Activated naive CD4-positive, alpha-beta T cell treated with anti-CD3 and anti-CD28 coated beads for 36 hours (primary cell): ENCODE results near the gene COCH. TPM values are rescaled to one million over a fixed set of nuclear protein-coding genes. Genes with fewer than 3 reads are reported as not detected.

Source experiments
- CTCF ChIA-PET: fragments of 350-600 bp; sonication (Branson Sonifier 250); formaldehyde crosslinking; loops from one replicate; lab custom pipeline; 2021; ENCODE audit warnings: antibody characterized with exemption; lab: Charles Lee
- DNase-seq: peaks from one replicate; pipeline ENCODE4 v3.0.0-alpha.2; 2020
- H3K27ac Mint-ChIP-seq: one replicate; pipeline ENCODE4 v1.8.0; 2021; ENCODE audit warnings: mild to moderate bottlenecking, mixed read lengths
- H3K27me3 Mint-ChIP-seq: one replicate; pipeline ENCODE4 v1.8.0; 2021; ENCODE audit warnings: low read depth, mixed read lengths
- H3K36me3 Mint-ChIP-seq: one replicate; pipeline ENCODE4 v1.8.0; 2021; ENCODE audit warnings: low read depth, mixed read lengths
- H3K4me1 Mint-ChIP-seq: one replicate; pipeline ENCODE4 v1.8.0; 2021; ENCODE audit warnings: low read depth, mixed read lengths
- H3K4me3 Mint-ChIP-seq: one replicate; pipeline ENCODE4 v1.8.0; 2021; ENCODE audit warnings: mild to moderate bottlenecking, moderate library complexity, mixed read lengths
- H3K9me3 Mint-ChIP-seq: one replicate; pipeline ENCODE4 v1.8.0; 2021; ENCODE audit warnings: mixed read lengths
- intact Hi-C: fragments of 100-400 bp; cut with micrococcal nuclease; formaldehyde crosslinking; loops from one replicate; pipeline ENCODE4 v1.15.1; 2023
- total RNA-seq, 2 experiments: library from RNA; stranded (reverse); gene quantifications; one replicate each; pipeline ENCODE4 v1.2.3, GENCODE V29; 2021

COCH gene
- total RNA-seq, 2 experiments from 2014 or later: 1.3 TPM

DNA sequence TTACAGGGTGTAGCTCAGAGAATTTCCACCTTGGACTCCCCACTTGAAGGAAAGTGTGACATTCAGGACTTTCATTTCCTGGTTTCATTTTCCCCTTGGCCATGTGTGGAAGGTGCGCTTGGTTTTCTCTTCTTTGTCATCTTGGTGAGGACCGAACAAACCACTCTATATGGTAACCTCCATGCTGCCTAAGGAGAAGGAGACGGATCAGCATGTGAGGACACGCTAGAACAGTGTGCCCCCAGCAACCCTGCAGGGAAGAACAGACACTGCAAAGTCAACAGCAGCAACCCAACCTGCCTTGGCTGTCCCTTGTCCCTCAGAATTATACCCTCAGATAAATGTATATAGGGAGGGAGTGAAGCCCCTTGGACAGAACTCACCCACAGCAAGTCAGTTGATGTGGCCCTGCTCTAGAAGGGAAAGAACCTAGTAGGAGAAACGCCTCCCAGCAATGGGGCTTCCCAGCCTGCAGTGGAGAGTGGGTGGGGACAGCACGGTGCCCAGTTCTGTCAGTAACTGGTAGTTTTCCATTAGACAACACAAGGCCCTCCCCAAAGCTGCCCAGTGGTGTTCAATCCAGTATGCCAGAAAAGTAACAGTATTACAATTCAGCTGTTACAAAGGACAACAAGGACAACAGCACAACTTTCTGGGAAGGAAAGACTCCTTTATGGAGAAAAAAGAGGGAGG, 18.9 kb upstream of the COCH start:
- peak overlapping the region; percentile 12 for H3K27ac Mint-ChIP-seq
- H3K4me1 Mint-ChIP-seq: peaks cover 17% of the 10 kb centered on the region
- DNase-seq: peak; percentile 61
- intact Hi-C loops: loop anchor here (1.0 to 2.0 kb wide), 3 partner anchors 19 to 233 kb away; partner anchors contain the start of genes COCH, SCFD1 and STRN3
- peaks cover 17% of the 10 kb centered on the region for H3K27me3 Mint-ChIP-seq
- H3K4me3 Mint-ChIP-seq: no peak overlapping the region
- CTCF ChIA-PET: no interaction called here
- H3K9me3 Mint-ChIP-seq: no peaks in the 10 kb centered on the region
- H3K36me3 Mint-ChIP-seq: no peaks in the 10 kb centered on the region

DNA sequence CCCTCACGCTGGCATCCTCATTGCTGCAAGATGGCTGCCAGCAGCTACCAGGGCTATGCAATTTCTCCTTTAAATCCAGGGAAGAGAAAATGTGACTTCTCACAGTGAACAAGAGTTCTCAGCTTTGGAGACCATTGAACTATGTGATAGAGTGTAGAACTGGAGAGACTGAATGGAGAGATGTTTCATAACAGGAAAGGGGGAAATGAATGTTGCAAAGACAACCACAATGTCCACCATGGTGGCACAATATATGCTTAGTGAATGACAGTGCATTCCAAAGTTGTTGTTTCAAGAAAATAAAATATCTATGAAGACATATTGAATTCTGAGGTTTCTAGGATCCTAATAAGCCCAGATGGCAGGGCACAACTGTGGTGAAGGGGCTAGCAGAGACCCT, 13.2 kb upstream of the COCH start:
- CTCF ChIA-PET: no interaction called here
- no peaks in the 10 kb centered on the region for H3K9me3 Mint-ChIP-seq
- H3K27ac Mint-ChIP-seq: no peak overlapping the region
- no peak overlapping the region for H3K4me3 Mint-ChIP-seq
- DNase-seq: no peak
- no peaks in the 10 kb centered on the region for H3K36me3 Mint-ChIP-seq
- peaks cover 33% of the 10 kb centered on the region for H3K27me3 Mint-ChIP-seq
- H3K4me1 Mint-ChIP-seq: no peaks in the 10 kb centered on the region
- intact Hi-C loops: no loop called here

DNA sequence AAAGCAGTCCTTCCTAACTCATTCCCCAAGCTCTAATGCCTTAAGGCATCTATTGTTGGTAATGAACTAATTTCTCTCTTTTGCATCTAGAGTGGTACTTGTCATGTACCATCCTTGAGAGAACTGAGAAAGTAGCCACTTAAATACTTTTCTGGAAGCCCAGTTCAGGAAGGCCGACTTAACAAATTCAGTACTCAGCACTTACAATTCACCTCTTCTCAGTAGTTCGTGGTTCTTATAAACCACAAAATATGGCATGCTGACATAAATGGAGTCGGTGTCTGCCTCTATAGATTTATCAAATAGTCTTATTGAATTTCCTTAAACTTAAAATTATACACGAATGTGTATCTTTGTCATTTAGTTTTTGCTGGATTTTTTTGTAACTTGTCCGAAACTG, 9.4 kb upstream of the COCH start:
- intact Hi-C loops: no loop called here
- H3K27me3 Mint-ChIP-seq: peaks cover 31% of the 10 kb centered on the region
- CTCF ChIA-PET: interaction anchor here (0.5 kb wide), 1 partner anchor 203 kb away, joined by 3 read pairs; no protein-coding TSS in a partner anchor
- no peaks in the 10 kb centered on the region for H3K4me1 Mint-ChIP-seq
- no peak overlapping the region for H3K27ac Mint-ChIP-seq
- no peaks in the 10 kb centered on the region for H3K36me3 Mint-ChIP-seq
- DNase-seq: no peak
- no peak overlapping the region for H3K4me3 Mint-ChIP-seq
- H3K9me3 Mint-ChIP-seq: no peaks in the 10 kb centered on the region

DNA sequence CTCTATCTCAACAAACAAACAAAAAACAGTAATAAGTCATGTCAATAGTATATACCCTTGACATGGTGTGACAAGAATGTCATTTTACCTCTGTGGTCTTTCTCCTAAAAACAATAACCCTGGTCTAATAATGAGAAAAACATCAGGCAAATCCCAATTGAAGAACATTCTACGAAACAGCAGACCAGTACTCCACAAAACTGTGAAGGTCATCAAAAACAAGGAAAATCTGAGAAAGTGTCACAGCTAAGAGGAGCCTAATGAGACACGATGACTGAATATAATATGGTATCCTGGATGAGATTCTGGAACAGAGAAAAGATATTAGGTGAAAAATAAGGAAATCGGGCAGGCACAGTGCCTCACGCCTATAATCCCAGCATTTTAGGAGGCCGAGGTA, 5.6 kb upstream of the COCH start:
- H3K9me3 Mint-ChIP-seq: no peaks in the 10 kb centered on the region
- H3K36me3 Mint-ChIP-seq: no peaks in the 10 kb centered on the region
- CTCF ChIA-PET: interaction anchor here (0.7 kb wide), 1 partner anchor 100 kb away, joined by 4 read pairs; no protein-coding TSS in a partner anchor
- peaks cover 30% of the 10 kb centered on the region for H3K27me3 Mint-ChIP-seq
- no peak overlapping the region for H3K4me3 Mint-ChIP-seq
- H3K4me1 Mint-ChIP-seq: peaks cover under 1% of the 10 kb centered on the region
- no peak for DNase-seq
- no peak overlapping the region for H3K27ac Mint-ChIP-seq
- intact Hi-C loops: no loop called here

DNA sequence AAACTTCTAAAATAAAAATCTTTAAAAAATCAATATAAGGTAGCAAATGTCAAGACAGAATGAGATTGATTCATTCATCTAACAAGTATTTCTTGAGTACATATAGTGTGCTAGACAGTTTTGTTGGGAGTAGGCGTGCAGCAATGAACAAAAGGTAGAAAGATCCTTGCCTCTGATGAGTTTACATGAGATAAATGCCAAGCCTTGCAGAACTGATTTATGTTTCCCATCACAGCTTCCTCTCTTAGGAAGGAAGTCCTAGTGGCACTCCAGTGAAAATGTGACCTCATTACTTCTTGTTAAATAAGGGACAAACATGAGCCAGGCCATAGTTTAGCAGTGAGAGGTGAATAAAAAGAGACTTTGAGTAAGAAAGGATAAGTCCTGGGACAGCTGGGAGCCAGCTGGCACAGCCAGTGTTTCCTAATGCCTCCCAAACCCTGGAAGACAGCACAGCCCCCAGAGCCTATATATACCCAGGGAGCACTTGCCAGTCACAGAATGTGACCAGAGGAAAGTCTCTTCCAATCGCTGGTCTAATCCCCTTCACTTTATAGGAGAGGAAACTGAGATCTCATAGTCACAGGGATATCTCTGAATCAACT, 4.7 kb upstream of the COCH start:
- H3K4me3 Mint-ChIP-seq: no peak overlapping the region
- no peak for DNase-seq
- H3K36me3 Mint-ChIP-seq: no peaks in the 10 kb centered on the region
- intact Hi-C loops: loop anchor here (10.0 kb wide), 1 partner anchor 485 kb away; no protein-coding TSS in a partner anchor
- CTCF ChIA-PET: interaction anchor here (0.7 kb wide), 1 partner anchor 99 kb away, joined by 4 read pairs; no protein-coding TSS in a partner anchor
- no peak overlapping the region for H3K27ac Mint-ChIP-seq
- no peaks in the 10 kb centered on the region for H3K9me3 Mint-ChIP-seq
- H3K4me1 Mint-ChIP-seq: peaks cover 3% of the 10 kb centered on the region
- H3K27me3 Mint-ChIP-seq: peaks cover 31% of the 10 kb centered on the region

DNA sequence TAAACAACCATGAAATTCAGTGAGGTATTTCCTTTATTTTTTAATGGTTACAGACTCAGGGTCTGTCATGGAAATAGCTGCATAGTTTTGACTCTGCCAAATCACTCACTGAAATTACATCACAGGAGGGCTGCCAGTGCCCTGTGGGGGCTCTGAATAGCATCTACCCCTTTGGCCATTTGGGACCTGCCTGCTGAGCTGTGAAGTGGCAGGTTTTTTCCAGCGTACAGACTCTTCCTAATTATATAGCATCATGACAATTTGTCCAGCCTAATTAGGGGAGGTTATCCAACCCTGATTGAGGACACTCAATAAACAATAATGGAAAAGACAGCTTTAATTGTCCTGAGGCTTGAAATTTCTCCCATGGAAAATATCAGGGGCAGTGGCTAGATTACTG, 1.8 kb upstream of the COCH start:
- Mint-ChIP-seq H3K4me1 (peaks cover 9% of the 10 kb centered on the region), H3K27ac (no peak overlapping the region), H3K9me3 (no peaks in the 10 kb centered on the region), H3K27me3 (peaks cover 49% of the 10 kb centered on the region), H3K4me3 (no peak overlapping the region), H3K36me3 (no peaks in the 10 kb centered on the region)
- no peak for DNase-seq
- intact Hi-C loops: loop anchor here (10.0 kb wide), 1 partner anchor 482 kb away; no protein-coding TSS in a partner anchor
- CTCF ChIA-PET: no interaction called here

DNA sequence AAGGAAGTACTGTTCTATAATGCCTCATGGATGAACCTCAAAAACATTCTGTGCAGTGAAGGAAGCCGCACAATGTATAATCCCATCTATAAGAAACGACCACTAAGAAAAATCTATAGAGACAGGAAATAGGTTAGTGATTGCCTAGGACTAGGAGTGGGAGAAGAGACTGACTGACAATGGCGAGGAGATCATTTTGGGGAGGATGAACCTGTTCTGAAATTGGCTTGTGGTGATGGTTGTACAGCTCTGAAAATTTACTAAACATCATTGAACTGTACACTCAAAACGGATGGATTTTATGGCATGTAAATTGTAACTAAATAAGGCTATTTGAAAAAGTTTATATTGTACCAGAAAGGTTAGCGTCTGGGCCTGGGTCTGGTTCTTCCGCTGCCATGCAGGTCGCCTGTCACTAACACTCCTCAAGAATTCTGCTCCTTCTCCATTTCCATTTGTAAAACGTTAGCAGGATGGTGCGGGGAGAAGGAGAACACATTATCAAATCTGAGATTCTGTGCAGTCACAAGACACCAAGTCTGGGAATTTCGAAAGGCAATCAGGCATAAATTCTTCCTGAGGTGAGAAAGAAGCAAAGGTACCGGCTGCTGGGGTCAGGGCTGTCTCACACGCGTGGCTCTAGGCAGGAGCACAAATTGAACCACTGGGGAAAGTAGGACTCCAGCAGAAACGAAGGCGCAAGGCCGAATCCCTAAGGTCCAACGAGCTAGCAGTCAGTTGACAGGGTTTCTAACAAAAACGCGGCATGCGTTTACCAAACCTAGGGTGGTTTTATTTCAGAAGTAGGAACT, 845 bp upstream of the COCH start:
- peaks cover 9% of the 10 kb centered on the region for H3K4me1 Mint-ChIP-seq
- H3K36me3 Mint-ChIP-seq: no peaks in the 10 kb centered on the region
- peak overlapping the region; percentile 16 for H3K4me3 Mint-ChIP-seq

DNA sequence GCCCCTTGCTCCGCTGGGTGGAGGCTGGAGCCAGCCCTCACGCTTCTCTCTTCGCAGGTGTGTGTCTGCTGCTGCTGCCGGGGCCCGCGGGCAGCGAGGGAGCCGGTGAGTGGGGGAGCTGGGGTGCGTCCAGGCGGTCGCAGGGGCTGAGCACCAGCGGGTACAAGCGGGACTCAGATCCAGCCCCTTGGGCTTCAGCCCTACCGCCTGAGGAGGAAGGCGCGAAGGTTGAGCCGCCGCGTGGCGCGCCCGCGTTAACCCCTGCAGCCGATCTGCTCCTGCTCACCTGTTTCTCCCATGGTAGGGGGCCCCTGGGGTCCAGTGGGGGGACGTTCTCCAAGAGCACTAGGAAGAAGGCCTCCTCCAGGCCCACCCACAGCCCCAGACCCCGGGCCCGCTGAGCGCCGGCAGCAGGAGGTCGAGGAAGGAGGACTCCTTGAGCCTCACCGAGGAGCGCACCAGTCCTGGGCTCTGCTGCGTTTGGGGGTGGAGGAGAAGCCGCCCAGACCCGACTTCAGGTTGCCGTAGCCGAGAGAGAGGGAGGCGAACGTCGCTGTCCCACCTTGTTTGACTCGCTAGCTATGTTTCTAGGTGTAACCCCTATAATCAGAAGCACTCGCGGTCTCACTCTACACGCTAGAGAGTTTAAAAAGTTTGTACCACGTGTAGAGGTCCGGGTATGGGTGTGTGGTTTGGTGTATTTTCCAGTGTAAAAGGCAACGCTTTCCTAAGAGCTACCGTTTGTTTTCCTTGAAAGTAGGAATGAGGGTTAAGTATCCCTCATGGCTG, 834 bp downstream of the COCH start:
- intact Hi-C loops: loop anchor here (1.0 to 10.0 kb wide), 3 partner anchors 20 to 480 kb away; no protein-coding TSS in a partner anchor
- peak; percentile 23 for DNase-seq
- peaks cover 45% of the 10 kb centered on the region for H3K27me3 Mint-ChIP-seq

More for the DNA sequence above, 845 bp upstream of the COCH start:
- Mint-ChIP-seq H3K27ac (no peak overlapping the region), H3K27me3 (peaks cover 49% of the 10 kb centered on the region), H3K9me3 (no peaks in the 10 kb centered on the region)
- intact Hi-C loops: loop anchor here (2.0 to 10.0 kb wide), 2 partner anchors 19 to 481 kb away; no protein-coding TSS in a partner anchor
- no peak for DNase-seq
- CTCF ChIA-PET: interaction anchor here (0.6 to 1.9 kb wide), 2 partner anchors 130 to 209 kb away, joined by 3 to 5 read pairs; no protein-coding TSS in a partner anchor

DNA sequence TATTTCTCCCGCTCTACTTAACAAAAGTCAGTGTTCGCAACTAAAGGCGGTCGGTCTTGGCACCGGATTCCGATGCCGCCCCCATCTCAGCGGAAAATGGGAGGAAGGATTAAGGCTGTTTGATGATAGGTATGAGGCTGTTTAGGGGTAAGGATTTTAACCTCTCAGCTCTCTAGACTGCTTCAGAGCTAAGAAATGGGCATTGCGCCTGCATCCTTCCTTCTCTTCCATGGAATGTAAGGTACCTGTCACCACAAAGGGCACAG, 1.4 kb downstream of the COCH start:
- Mint-ChIP-seq H3K27me3 (peaks cover 45% of the 10 kb centered on the region), H3K4me3 (peak overlapping the region; percentile 78), H3K4me1 (peaks cover 9% of the 10 kb centered on the region), H3K27ac (no peak overlapping the region), H3K36me3 (no peaks in the 10 kb centered on the region), H3K9me3 (no peaks in the 10 kb centered on the region)
- intact Hi-C loops: loop anchor here (1.0 to 10.0 kb wide), 3 partner anchors 21 to 479 kb away; no protein-coding TSS in a partner anchor
- CTCF ChIA-PET: interaction anchor here (0.7 to 1.4 kb wide), 3 partner anchors 41 to 474 kb away, joined by 3 read pairs; no protein-coding TSS in a partner anchor
- DNase-seq: no peak

More for the DNA sequence above, 834 bp downstream of the COCH start:
- Mint-ChIP-seq H3K4me3 (peak overlapping the region; percentile 78), H3K36me3 (no peaks in the 10 kb centered on the region), H3K27ac (no peak overlapping the region), H3K9me3 (no peaks in the 10 kb centered on the region), H3K4me1 (peaks cover 9% of the 10 kb centered on the region)
- CTCF ChIA-PET: interaction anchor here (1.1 to 1.4 kb wide), 2 partner anchors 219 to 475 kb away, joined by 3 read pairs; no protein-coding TSS in a partner anchor

DNA sequence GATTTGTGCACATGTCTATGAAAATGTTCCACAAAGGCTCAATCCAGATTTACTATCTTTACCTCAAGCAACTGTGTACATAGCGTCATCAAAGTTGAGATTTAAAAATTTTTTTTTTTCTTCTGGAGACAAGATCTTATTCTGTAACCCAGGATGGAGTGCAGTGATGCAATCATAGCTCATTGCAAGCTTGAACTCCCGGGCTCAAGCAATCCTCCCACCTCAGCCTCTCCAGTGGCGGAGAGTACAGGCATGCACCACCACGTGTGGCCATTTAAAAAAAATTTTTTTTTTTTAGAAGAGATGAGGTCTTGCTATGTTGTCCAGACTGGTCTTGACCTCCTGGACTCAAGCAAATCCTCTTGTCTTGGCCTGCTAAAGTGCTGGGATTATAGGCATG, 2.3 kb downstream of the COCH start:
- intact Hi-C loops: loop anchor here (10.0 kb wide), 1 partner anchor 478 kb away; no protein-coding TSS in a partner anchor
- Mint-ChIP-seq H3K4me3 (no peak overlapping the region), H3K4me1 (peaks cover 9% of the 10 kb centered on the region), H3K27ac (no peak overlapping the region), H3K27me3 (peaks cover 41% of the 10 kb centered on the region), H3K36me3 (no peaks in the 10 kb centered on the region), H3K9me3 (no peaks in the 10 kb centered on the region)
- CTCF ChIA-PET: interaction anchor here (1.1 kb wide), 1 partner anchor 220 kb away, joined by 3 read pairs; no protein-coding TSS in a partner anchor
- no peak for DNase-seq

DNA sequence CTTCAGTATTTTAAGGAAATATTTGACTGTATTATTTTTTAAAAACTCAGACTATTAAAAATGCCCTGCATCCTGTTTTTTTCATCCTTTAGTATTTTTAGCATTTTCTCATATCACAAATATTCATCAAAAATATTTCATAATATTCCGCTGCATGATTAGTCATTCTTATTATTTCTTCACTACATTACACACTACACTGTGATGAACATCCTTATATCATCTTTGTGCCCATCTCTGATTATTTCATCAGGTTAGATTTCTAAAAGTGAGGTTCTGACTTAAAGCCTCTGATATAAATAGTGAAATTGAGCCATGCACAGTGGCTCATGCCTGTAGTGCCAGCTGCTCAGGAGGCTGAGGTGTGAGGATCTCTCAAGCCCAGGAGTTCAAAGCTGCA, 8.1 kb downstream of the COCH start:
- H3K36me3 Mint-ChIP-seq: no peaks in the 10 kb centered on the region
- intact Hi-C loops: no loop called here
- no peak overlapping the region for H3K27ac Mint-ChIP-seq
- CTCF ChIA-PET: no interaction called here
- peaks cover 2% of the 10 kb centered on the region for H3K27me3 Mint-ChIP-seq
- H3K9me3 Mint-ChIP-seq: no peaks in the 10 kb centered on the region
- H3K4me3 Mint-ChIP-seq: no peak overlapping the region
- no peak for DNase-seq
- peaks cover 2% of the 10 kb centered on the region for H3K4me1 Mint-ChIP-seq
